NCI-H2171 treated with DMSO at 0.1 percent for 48 hours (cell line): Measurements from ENCODE around the gene COX7B.

Experiments used
- DNase-seq: peaks from one replicate; lab custom pipeline; 2025; lab: John Stamatoyannopoulos, UW

Gene COX7B

GRCh38 chrX:77945910-77946545, 46.8 kb downstream of the COX7B start:
- DNase-seq, result no peak

GRCh38 chrX:77946571-77946970, 47.3 kb downstream of the COX7B start:
- no peak for DNase-seq

GRCh38 chrX:77949840-77950239, 50.6 kb downstream of the COX7B start:
- no peak for DNase-seq

GRCh38 chrX:77952173-77952572, 52.9 kb downstream of the COX7B start:
- DNase-seq, result no peak

- DNase-seq, result no peak
Measured at GRCh38 chrX:77953302-77953701, 54.0 kb downstream of the COX7B start.

- DNase-seq, result no peak
Measured at GRCh38 chrX:77953708-77954107, 54.4 kb downstream of the COX7B start.
